NOMO-1 (cell line): ENCODE measurements around the gene FNDC8.
"Not testable (repeated sequence)": the region's sequence is repeated elsewhere in the genome, so short reads cannot be mapped to it uniquely, and the experiment has no call there.

Experiments used
- DNase-seq, 2 experiments: peaks; one replicate each; lab custom pipeline; 2025; ENCODE audit not compliant: unreplicated experiment in 2 of 2; lab: John Stamatoyannopoulos, UW

Gene FNDC8

GRCh38 chr17:35090707-35091106 is 30.7 kb upstream of the FNDC8 start:
- not testable (repeated sequence) for DNase-seq

GRCh38 chr17:35094902-35095301 is 26.5 kb upstream of the FNDC8 start:
- DNase-seq, result no peak

GRCh38 chr17:35095741-35096140 is 25.7 kb upstream of the FNDC8 start:
- DNase-seq, result no peak

- DNase-seq, result no peak
Observed at GRCh38 chr17:35097776-35098175, 23.6 kb upstream of the FNDC8 start.

GRCh38 chr17:35099908-35100307 is 21.5 kb upstream of the FNDC8 start:
- no peak for DNase-seq

GRCh38 chr17:35101036-35101435 is 20.4 kb upstream of the FNDC8 start:
- no peak for DNase-seq

DNA sequence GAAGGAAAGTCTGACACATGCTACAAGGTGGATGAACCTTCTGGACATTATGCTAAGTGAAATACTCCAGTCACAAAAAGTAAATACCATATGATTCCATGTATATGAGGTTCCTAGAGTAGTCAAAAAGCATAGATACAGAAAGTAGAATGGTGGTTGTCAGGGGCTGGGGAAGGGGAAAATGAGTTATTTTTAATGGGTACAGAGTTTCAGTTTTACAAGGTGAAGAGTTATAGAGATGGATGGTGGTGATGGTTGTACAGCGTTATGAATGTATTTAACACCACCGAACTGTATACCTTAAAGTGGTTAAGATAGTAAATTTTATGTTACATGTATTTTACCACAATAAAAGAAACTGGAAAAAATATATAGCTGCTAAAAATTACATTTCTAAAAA is 19.7 kb upstream of the FNDC8 start:
- no peak for DNase-seq

DNA sequence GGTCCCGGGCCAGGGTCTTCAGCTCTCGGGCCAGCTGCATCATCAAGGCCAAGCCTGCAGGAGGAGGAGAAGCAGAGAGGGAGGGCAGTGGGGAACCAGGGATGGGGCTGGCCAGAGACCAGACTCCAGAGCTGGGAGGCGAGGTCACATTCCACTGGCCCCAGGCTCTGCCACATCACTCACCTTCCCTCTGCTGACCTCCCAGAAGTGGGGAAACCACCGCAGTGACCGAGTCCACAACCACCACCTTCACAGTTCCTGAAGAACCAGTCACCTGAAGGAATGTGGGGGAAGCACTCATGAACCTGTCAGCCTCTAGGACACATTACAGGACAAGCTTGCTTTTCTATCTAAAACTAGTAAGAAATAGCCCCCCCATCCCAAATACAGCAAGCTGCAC is 18.1 kb upstream of the FNDC8 start:
- no peak for DNase-seq

DNA sequence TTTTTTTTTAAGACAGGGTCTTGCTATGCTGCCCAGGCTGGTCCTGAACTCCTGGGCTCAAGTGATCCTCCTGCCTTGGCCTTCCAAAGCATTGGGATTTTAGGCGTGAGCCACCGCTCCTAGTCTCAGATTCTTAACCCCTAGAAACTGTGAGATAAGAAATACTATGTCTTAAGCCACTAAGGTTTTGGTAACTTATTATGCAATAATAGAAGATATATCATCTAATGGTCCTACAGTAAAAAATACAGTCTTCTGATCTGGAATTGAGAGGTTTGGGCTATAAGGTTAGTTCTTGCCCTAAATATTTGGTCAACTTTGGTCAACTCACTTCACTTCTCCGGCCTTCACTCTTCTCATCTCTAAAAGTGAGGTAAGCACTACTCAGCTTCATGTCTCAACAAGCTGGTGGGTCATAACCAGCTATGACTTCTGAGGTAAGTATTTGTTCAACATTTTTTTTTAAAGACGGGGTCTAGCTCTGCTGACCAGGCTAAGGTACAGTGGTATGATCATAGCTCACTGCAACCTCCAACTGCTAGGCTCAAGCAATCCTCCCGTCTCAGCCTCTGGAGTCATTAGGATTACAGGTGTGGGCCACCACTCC is 16.5 kb upstream of the FNDC8 start:
- no peak for DNase-seq

- not testable (repeated sequence) for DNase-seq
Observed at GRCh38 chr17:35110791-35111190, 10.6 kb upstream of the FNDC8 start.

GRCh38 chr17:35116845-35117244 is 4.6 kb upstream of the FNDC8 start:
- no peak for DNase-seq

- DNase-seq, result no peak
Observed at GRCh38 chr17:35117984-35118383, 3.4 kb upstream of the FNDC8 start.

DNA sequence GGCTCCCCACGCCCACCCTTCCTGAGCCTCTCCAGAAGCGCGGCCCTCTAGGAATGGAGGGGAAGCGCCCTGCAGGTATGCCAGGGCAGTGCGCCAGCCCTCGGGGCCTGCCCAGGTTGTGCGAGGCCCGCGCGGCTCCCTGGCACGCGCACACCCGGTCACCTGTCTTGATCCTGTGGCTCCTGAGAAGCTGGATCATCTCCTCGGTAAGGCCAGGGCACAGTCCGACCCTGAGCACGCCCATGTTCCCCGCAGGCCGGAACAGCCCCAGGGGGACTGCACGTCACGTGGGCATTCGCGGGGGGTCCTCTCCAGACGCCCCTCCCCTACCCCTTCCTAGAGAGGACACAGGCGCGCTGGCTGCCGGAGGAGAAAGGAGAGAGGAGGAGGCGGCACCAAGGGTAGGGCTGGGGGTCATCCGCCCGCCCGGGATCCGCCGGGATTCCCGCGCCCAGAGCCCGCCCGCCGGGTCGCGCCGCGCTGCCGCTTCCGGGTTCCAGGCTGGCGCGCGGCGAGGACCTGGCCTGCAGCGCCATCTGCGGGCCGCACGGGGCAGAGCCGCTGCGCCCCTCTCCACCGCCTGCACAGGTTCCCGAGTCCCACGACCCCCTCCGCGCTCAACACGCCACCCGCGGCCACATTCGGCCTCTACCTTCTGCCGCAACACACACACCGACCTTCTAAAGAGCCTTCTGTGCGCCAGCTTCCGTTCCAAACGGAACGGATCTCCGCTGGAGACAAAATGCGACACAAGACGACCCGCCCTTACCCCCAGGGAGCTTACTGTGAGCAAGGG is 1.8 kb upstream of the FNDC8 start, which contains the start of gene RAD51D:
Gene RAD51D (minus strand): TSS at position 491 of the 796 bp plus-strand sequence. CDS start 247 bp downstream, at position 244.
- peak; percentile 61 to 84 for DNase-seq

DNA sequence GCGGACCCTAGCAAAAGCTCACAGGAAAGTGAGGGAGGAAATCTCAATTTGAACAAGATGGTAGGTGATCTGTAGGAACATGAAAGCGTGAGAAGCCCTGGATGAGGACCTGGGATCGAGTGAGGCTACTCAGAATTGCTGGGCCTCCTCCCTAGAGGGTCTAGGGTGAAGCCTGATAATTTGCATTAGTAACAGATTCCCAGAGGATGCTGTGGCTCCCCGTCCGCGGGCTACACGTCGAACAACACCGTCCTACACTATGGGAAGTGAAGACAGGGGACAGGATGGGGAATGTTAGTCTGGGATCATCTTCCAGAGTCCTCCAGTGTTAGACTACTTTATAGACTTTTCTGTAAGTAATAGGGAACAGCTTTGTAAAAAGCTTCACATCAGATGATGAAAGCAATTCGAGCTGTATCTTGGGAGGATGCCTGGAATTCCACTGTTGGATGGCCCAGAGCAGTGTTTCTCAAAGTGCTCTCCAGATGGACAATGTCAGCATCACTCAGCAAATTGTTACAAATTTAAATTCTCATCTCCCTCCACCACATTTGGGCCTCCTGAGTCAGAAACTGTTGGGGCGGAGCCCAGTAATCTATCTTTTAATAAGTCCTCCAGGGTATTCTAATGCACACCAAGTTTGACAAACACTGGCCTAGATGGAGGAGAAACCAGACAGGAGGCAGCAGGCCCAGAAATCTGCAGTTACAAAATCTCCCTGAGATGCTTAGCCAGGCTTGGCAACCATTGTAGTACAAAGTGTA is 6.5 kb downstream of the FNDC8 start:
- DNase-seq, result no peak

DNA sequence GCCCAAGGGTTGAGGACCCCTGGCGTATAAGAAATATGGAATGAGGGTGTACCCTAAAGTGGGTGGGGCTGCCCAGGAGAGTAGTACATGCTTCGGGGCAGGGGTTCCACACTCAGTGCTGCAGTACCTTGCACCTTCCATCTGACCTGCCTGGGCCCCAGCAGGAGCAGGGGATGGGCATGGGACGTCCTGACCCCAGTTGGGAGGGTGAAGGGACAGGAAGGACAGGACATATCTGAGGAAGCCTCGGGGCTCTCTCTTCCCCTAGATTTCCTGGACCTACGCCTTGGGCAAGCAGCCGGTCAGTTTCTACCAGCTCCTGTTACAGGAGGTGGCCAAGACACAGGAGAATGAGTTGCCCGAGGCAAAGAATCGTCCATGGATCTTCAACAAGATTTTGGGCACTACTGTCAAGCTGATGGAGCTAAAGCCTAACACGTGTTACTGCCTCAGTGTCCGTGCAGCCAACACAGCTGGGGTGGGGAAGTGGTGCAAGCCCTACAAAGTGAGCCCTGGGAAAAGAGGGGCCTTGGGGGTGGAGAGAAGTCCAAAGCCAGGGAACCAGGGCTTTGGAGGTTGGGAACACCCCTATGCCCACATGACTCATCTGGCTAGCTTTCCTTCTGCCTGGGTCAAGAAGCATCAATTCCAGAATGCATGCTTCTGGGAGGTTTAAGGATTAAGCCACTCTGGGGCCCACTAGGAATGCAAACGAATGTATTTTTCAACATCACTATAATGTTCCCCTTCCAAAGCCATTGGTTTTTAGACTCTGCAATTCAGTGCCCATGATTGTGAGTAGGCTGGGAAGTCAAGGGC is 7.9 kb downstream of the FNDC8 start:
- no peak for DNase-seq

GRCh38 chr17:35129973-35130351 is 8.5 kb downstream of the FNDC8 start:
- DNase-seq, result no peak

- DNase-seq, result no peak
Observed at GRCh38 chr17:35130392-35130791, 9.0 kb downstream of the FNDC8 start.

GRCh38 chr17:35132099-35132498 is 10.7 kb downstream of the FNDC8 start:
- no peak for DNase-seq

GRCh38 chr17:35132816-35133550 is 11.6 kb downstream of the FNDC8 start:
- no peak for DNase-seq

DNA sequence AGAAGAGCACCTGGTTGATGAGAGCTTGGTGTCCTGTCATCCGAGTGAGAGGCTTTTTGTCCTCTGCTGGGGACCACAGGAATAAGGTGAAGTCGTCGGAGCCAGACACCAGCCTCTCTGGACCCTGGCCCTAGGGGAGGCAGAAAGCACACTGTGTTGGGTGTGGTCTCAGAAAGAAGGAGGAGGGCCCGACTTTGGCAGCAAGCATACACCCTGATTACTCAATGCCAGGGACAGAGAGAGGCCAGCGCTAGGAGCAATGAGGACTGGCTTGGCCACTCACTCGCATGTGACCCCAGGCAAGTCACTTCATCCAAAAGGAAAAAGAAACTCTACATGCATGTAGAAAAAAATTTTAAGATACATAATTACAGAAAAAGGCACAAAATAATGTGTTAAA is 13.9 kb downstream of the FNDC8 start:
- no peak for DNase-seq
